ENCODE data around the gene MARCHF10.
A peak's percentile ranks its signal among the peaks of the same experiment; 100 is the strongest.
"Not testable (repeated sequence)": the region's sequence is repeated elsewhere in the genome, so short reads cannot be mapped to it uniquely, and the experiment has no call there.

Gene MARCHF10

GRCh38 chr17:62714016-62714777 is 93.9 kb downstream of the MARCHF10 start:
- DNase-seq: peak in 1 of 2 donors; percentile 18

- no peak for DNase-seq
These were observed 94.8 kb downstream of the MARCHF10 start for GRCh38 chr17:62713086-62713881.

GRCh38 chr17:62712171-62712581 is 95.9 kb downstream of the MARCHF10 start:
- DNase-seq: no peak

- DNase-seq: no peak
These were observed 99.5 kb downstream of the MARCHF10 start for GRCh38 chr17:62708587-62708986.

- no peak for DNase-seq
These were observed 100.7 kb downstream of the MARCHF10 start for GRCh38 chr17:62707425-62707739.

- DNase-seq: no peak
These were observed 101.3 kb downstream of the MARCHF10 start for GRCh38 chr17:62706598-62707424.

GRCh38 chr17:62705778-62706597 is 102.1 kb downstream of the MARCHF10 start:
- no peak for DNase-seq

- DNase-seq: no peak
These were observed 102.8 kb downstream of the MARCHF10 start for GRCh38 chr17:62705156-62705777.

GRCh38 chr17:62704381-62704971 is 103.6 kb downstream of the MARCHF10 start:
- peak; percentile 13 to 31 for DNase-seq

- peak; percentile 44 to 77 for DNase-seq
These were observed 104.2 kb downstream of the MARCHF10 start for GRCh38 chr17:62703776-62704380.

GRCh38 chr17:62703261-62703775 is 104.8 kb downstream of the MARCHF10 start:
- DNase-seq: no peak

- DNase-seq: no peak
These were observed 105.3 kb downstream of the MARCHF10 start for GRCh38 chr17:62702746-62703260.

GRCh38 chr17:62701706-62702085 is 106.4 kb downstream of the MARCHF10 start:
- no peak for DNase-seq

GRCh38 chr17:62700964-62701705 is 107.0 kb downstream of the MARCHF10 start:
- DNase-seq: no peak

GRCh38 chr17:62698459-62698858 is 109.7 kb downstream of the MARCHF10 start:
- not testable (repeated sequence) for DNase-seq

- no peak for DNase-seq
These were observed 111.2 kb downstream of the MARCHF10 start for GRCh38 chr17:62696726-62697490.

- DNase-seq: no peak
These were observed 111.9 kb downstream of the MARCHF10 start for GRCh38 chr17:62696256-62696655.

- DNase-seq: not testable (repeated sequence)
These were observed 112.9 kb downstream of the MARCHF10 start for GRCh38 chr17:62695093-62695738.
